Activated CD4-positive, alpha-beta T cell treated with anti-CD3 and anti-CD28 coated beads for 36 hours (primary cell): ENCODE measurements around the gene ALDH9A1. TPM values are rescaled to one million over a fixed set of nuclear protein-coding genes. Genes with fewer than 3 reads are reported as not detected.
"Not testable (repeated sequence)": the region's sequence is repeated elsewhere in the genome, so short reads cannot be mapped to it uniquely, and the experiment has no call there.

Experiments
- ATAC-seq: fragments of 200-7000 bp; cut with Tn5 transposase; one replicate; pipeline ENCODE4 v1.10.0; 2021; ENCODE audit warnings: mild to moderate bottlenecking, moderate library complexity
- CTCF ChIA-PET: fragments of 350-600 bp; sonication (Branson Sonifier 250); formaldehyde crosslinking; loops from one replicate; lab custom pipeline; 2021; ENCODE audit warnings: antibody characterized with exemption; lab: Charles Lee
- POLR2A ChIA-PET: fragments of 350-600 bp; sonication (Branson Sonifier 250); formaldehyde crosslinking; loops from one replicate; lab custom pipeline; 2021; ENCODE audit warnings: antibody characterized with exemption, inconsistent platforms; lab: Charles Lee
- DNase-seq: peaks from one replicate; pipeline ENCODE4 v3.0.0-alpha.2; 2020
- H3K27ac Mint-ChIP-seq: one replicate; pipeline ENCODE4 v1.8.0; 2021; ENCODE audit warnings: mixed read lengths
- H3K27me3 Mint-ChIP-seq: one replicate; pipeline ENCODE4 v1.8.0; 2021; ENCODE audit warnings: mixed read lengths
- H3K36me3 Mint-ChIP-seq: one replicate; pipeline ENCODE4 v1.8.0; 2021; ENCODE audit warnings: low read depth, mixed read lengths
- H3K4me1 Mint-ChIP-seq: one replicate; pipeline ENCODE4 v1.8.0; 2021; ENCODE audit warnings: mixed read lengths
- H3K4me3 Mint-ChIP-seq: one replicate; pipeline ENCODE4 v1.8.0; 2021; ENCODE audit warnings: mild to moderate bottlenecking, moderate library complexity, mixed read lengths
- H3K9me3 Mint-ChIP-seq: one replicate; pipeline ENCODE4 v1.8.0; 2021; ENCODE audit warnings: low read depth, mixed read lengths
- intact Hi-C, 2 experiments: fragments of 100-400 bp; cut with DNase I in 1 of 2; cut with micrococcal nuclease in 1 of 2; formaldehyde crosslinking; loops; one replicate each; pipeline versions ENCODE4 v1.14.2 to v1.15.1; 2022 to 2024; cut with DNase I, micrococcal nuclease
- total RNA-seq, 2 experiments: library from RNA; stranded (reverse); gene quantifications; one replicate each; pipeline ENCODE4 v1.2.3, GENCODE V29; 2021

Gene ALDH9A1
- total RNA-seq: 10 to 100 TPM; 29.0 to 37.6 TPM

DNA sequence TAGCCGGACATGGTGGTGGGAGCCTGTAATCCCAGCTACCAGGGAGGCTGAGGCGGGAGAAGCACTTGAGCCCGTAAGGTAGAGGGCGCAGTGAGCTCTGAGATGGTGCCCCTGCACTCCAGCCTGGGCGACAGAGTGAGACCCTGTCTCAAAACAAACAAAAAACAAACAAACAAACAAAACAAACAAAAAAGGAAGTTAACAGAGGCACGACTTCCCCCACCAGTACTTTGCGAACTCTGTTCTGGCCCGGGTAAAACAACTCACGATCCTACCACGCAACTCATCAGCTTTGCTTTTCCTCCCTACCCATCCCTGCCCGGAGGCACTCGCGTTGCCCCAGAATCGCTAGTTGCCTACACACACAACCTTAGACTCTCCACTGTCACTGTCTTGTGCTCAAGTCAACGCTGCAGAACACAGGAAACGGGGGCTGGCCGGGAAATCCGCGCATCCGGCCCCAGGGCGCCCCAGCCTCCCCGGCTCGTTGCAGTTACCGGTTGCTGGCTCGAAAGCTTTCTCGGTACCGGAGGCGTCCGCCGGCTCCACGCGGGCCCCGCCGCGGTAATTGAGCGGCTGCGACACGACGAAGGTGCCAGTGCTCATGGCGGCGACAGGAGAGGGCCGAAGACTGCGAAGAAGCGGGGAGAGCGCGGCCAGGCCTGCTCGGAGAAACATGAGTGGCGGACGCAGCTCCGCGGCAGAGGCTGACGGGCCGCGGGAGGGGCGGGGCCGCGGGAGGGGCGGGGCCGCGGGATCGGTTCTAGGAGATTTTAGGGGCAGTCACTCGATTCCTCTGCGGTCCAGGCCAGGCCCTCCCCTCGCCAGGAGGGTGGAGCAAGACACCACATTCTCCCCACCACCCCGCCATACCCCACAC is at the start of gene ALDH9A1:
Gene ALDH9A1 (minus strand): TSS at position 682 of the 880 bp plus-strand sequence. CDS start 4 bp downstream, at position 678.
- Mint-ChIP-seq H3K9me3 (no peaks in the 10 kb centered on the region), H3K4me1 (peaks cover 33% of the 10 kb centered on the region), H3K27ac (peak within 1 kb of the TSS; percentile 99), H3K27me3 (no peaks in the 10 kb centered on the region), H3K36me3 (peaks cover 17% of the 10 kb centered on the region), H3K4me3 (peak within 1 kb of the TSS; percentile 99)
- POLR2A ChIA-PET: interaction anchor here (1.0 to 1.9 kb wide), 3 partner anchors 12 to 100 kb away, joined by 3 to 8 read pairs (median 6); no protein-coding TSS in a partner anchor
- ATAC-seq (peak; percentile 91), DNase-seq (peak; percentile 90)
- intact Hi-C loops: loop anchor here (1.0 to 5.0 kb wide), 11 partner anchors 67 to 1139 kb away; partner anchors contain the start of genes MGST3 (in 2 of the 2), TMCO1 (in 2 of the 2), UCK2 (in 2 of the 2) and FAM78B (in 1 of the 2)
- CTCF ChIA-PET: interaction anchor here (0.6 to 2.3 kb wide), 16 partner anchors 12 to 1522 kb away, joined by 3 to 12 read pairs (median 3); no protein-coding TSS in a partner anchor

DNA sequence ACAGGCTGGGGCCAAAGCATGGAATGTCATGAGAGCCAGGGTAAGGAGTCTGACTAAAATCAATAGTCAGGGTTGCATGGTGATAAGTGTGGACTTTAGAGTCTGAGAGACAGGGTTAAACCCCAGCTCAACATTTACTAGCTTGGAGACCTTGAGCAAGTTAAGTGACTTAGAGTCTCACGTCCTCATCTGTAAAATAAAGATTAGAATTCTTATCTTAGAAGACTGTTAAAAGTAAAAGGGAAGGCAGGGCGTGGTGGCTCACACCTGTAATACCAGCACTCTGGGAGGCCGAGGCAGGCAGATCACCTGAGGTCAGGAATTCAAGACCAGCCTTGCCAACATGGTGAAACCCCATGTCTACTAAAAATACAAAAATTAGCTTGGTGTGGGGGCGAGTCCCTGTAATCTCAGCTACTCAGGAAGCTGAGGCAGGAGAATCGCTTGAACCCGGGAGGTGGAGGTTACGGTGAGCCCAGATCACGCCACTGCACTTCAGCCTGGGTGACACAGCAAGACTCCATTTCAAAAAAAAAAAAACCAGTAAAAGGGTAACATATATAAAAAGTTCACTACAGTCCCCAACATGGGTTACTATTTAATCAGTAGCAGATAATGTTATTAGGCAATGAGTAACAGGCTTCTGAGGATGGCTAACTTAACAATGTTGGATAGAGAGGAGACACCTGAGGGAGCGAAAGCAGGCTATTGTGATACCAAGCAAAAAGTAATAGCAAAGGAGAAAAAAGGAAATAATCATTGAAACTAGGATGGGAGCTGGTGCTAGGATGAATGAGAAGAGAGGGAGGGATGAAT is 49.5 kb upstream of the ALDH9A1 start:
- DNase-seq (no peak), ATAC-seq (no peak)
- intact Hi-C loops: no loop called here
- Mint-ChIP-seq H3K4me1 (no peaks in the 10 kb centered on the region), H3K27me3 (no peaks in the 10 kb centered on the region), H3K4me3 (no peak overlapping the region), H3K27ac (no peak overlapping the region), H3K9me3 (no peaks in the 10 kb centered on the region), H3K36me3 (peaks cover 19% of the 10 kb centered on the region)
- ChIA-PET CTCF (interaction anchor here (1.2 kb wide), 1 partner anchor 10 kb away, joined by 3 read pairs; no protein-coding TSS in a partner anchor), POLR2A (no interaction called here)

DNA sequence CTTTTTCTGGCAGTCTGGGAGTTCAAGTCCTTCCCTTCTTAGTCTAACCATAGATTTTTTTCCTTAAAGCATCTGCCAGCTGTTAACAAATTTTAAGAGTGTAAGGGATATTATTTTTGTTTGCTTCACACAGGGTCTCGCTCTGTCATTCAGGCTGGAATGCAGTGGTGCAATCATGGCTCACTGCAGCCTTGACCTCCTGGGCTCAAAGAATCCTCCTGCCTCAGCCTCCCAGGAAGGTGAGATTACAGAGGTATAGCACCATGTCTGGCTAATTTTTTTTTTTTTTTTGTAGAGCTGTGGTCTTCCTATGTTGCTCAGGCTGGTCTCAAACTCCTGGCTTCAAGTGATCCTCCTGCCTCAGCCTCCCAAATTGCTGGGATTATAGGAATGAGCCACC is 46.6 kb upstream of the ALDH9A1 start:
- H3K27me3 Mint-ChIP-seq, H3K4me1 Mint-ChIP-seq, intact Hi-C loops, ATAC-seq, POLR2A ChIA-PET, DNase-seq, H3K4me3 Mint-ChIP-seq, H3K9me3 Mint-ChIP-seq, H3K27ac Mint-ChIP-seq: not testable (repeated sequence)
- CTCF ChIA-PET: interaction anchor here (0.7 kb wide), 1 partner anchor 238 kb away, joined by 5 read pairs; no protein-coding TSS in a partner anchor
- peaks cover 36% of the 10 kb centered on the region for H3K36me3 Mint-ChIP-seq

DNA sequence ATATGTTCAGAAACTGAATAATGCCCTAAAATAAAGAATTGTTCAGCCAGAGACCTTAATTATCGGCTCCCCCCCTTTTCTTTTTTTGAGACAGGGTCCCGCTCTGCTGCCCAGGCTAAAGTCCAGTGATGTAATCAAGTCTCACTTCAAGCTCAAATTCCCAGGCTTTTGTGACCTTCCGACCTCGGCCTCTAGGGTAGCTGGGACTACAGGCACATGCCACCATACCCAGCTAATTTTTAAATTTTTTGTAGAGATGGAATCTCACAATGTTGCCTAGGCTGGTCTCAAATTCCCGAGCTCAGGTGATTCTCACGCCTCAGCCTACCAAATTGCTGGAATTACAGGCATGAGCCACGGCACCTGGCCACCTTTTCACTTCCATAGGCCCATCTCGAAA is 43.8 kb upstream of the ALDH9A1 start:
- no peak for DNase-seq
- H3K36me3 Mint-ChIP-seq: peaks cover 38% of the 10 kb centered on the region
- H3K27ac Mint-ChIP-seq: no peak overlapping the region
- no peaks in the 10 kb centered on the region for H3K27me3 Mint-ChIP-seq
- no peaks in the 10 kb centered on the region for H3K4me1 Mint-ChIP-seq
- H3K4me3 Mint-ChIP-seq: no peak overlapping the region
- ChIA-PET CTCF (interaction anchor here (0.6 to 1.1 kb wide), 3 partner anchors 9 to 106 kb away, joined by 3 read pairs; no protein-coding TSS in a partner anchor), POLR2A (no interaction called here)
- no peak for ATAC-seq
- intact Hi-C loops: no loop called here
- H3K9me3 Mint-ChIP-seq: no peaks in the 10 kb centered on the region

DNA sequence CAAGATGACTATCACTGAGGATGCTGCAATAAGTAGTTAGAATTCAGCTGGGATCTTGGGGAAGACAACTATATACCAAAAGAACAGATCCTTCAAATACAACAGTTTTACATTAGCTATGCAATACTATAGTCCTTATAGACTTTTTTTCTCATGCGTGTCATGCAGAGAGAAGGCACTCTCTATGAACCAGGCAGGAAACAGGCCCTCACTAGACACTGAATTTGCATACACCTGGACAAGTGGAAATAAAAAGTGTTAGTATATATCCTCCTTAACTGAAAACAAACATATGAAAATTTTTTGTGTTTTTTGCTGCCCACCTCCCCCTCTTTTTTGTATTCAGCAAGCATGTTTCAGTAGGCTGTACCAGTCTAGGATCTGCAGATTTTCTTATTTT is 40.4 kb upstream of the ALDH9A1 start:
- ChIA-PET POLR2A (interaction anchor here (0.7 kb wide), 1 partner anchor 35 kb away, joined by 3 read pairs; no protein-coding TSS in a partner anchor), CTCF (interaction anchor here (0.6 to 1.1 kb wide), 6 partner anchors 18 to 200 kb away, joined by 3 read pairs; no protein-coding TSS in a partner anchor)
- Mint-ChIP-seq H3K4me3 (no peak overlapping the region), H3K4me1 (no peaks in the 10 kb centered on the region), H3K27ac (no peak overlapping the region), H3K9me3 (no peaks in the 10 kb centered on the region), H3K36me3 (peaks cover 33% of the 10 kb centered on the region), H3K27me3 (no peaks in the 10 kb centered on the region)
- intact Hi-C loops: no loop called here
- ATAC-seq (no peak), DNase-seq (no peak)

DNA sequence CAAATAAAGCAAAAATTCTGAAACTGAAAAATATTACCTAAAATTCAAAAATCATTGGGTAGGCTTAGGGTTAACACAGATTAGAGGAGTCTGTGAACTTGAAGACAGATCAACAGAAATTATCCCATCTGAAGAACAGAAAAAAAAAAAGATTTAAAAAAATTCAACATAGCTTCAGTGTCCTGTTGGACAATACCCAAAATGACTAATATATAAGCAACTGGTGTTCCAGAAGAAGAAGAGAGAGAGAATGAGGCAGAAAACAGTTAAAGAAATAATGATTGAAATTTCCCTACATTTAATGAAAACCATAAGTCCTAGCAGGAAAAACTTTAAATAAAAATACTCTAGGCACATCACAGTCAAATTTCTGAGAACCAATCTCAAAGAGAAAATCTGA is 38.8 kb upstream of the ALDH9A1 start:
- no peaks in the 10 kb centered on the region for H3K27me3 Mint-ChIP-seq
- H3K4me1 Mint-ChIP-seq: no peaks in the 10 kb centered on the region
- ChIA-PET POLR2A (no interaction called here), CTCF (interaction anchor here (0.7 to 0.9 kb wide), 2 partner anchors 11 to 433 kb away, joined by 3 read pairs; no protein-coding TSS in a partner anchor)
- peaks cover 26% of the 10 kb centered on the region for H3K36me3 Mint-ChIP-seq
- no peak overlapping the region for H3K27ac Mint-ChIP-seq
- intact Hi-C loops: no loop called here
- DNase-seq (no peak), ATAC-seq (no peak)
- H3K4me3 Mint-ChIP-seq: no peak overlapping the region
- H3K9me3 Mint-ChIP-seq: no peaks in the 10 kb centered on the region

DNA sequence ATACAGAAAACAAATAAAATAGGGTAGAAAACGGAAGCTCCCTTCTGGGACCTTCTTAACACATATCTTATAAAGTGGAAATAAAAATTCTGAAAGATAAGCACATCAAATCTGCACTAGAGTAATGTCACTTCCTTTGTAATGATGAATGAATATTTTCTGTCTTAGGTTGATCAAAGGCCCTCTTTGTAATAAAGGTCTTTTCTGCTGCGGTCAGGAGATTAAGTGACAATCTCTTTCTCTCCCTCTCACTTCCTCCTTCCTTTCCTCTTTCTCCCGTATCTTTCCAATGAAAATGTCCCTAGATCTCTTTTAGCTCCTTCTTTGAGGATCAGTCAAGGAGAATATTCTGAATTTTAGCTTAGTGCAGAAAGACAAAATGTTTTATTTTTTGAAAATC is 36.5 kb upstream of the ALDH9A1 start:
- no peak for ATAC-seq
- peaks cover 9% of the 10 kb centered on the region for H3K36me3 Mint-ChIP-seq
- no peak for DNase-seq
- H3K4me3 Mint-ChIP-seq: no peak overlapping the region
- H3K27me3 Mint-ChIP-seq: no peaks in the 10 kb centered on the region
- ChIA-PET CTCF (interaction anchor here (0.5 to 1.3 kb wide), 7 partner anchors 10 to 177 kb away, joined by 3 to 6 read pairs (median 3); partner anchors contain the start of gene ALDH9A1), POLR2A (no interaction called here)
- no peak overlapping the region for H3K27ac Mint-ChIP-seq
- H3K4me1 Mint-ChIP-seq: no peaks in the 10 kb centered on the region
- intact Hi-C loops: no loop called here
- no peaks in the 10 kb centered on the region for H3K9me3 Mint-ChIP-seq

DNA sequence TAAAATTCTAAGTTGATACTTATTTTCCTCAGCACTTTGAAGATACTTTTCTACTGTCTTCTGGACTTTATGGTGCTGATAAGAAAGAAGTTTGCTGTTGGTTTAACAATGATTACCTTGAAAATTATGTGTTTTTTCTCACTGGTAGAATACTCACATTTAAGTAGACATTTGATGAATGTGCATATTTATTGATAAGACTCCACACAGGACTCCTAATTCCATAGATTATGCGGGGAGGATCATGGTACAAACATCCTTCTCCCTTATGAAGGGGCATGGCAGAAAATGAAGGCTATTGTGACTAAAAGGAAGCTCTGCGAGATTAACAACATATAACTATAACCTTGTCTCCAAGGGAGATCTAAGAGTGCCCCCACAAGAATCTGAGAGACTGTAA is 28.5 kb upstream of the ALDH9A1 start:
- intact Hi-C loops: loop anchor here in 1 of 2 experiments (10.0 kb wide), 1 partner anchor 358 kb away; no protein-coding TSS in a partner anchor
- H3K27me3 Mint-ChIP-seq: no peaks in the 10 kb centered on the region
- ATAC-seq (no peak), DNase-seq (no peak)
- H3K36me3 Mint-ChIP-seq: peaks cover 15% of the 10 kb centered on the region
- ChIA-PET CTCF (interaction anchor here (0.6 to 1.2 kb wide), 2 partner anchors 124 to 425 kb away, joined by 3 read pairs; no protein-coding TSS in a partner anchor), POLR2A (no interaction called here)
- no peaks in the 10 kb centered on the region for H3K4me1 Mint-ChIP-seq
- H3K4me3 Mint-ChIP-seq: no peak overlapping the region
- no peak overlapping the region for H3K27ac Mint-ChIP-seq
- H3K9me3 Mint-ChIP-seq: no peaks in the 10 kb centered on the region

DNA sequence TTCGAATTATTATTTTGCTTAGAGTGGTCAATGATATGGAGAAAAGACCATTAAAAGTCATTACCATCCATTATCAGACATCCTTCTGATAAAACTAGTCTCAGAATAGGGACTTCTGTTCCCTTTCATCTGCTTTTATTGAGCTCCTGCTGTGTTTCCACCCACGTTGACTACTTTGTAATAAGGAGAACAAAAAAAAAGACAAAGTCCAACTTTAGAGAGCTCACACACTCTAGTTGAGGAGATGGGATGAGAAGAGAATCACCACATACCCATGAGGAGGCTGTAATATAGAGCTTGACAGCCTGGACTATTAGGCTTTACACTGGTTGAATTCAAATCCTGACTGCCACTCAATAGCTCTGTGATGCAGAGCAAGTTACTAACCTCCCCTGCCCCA is 27.8 kb upstream of the ALDH9A1 start:
- Mint-ChIP-seq H3K27me3 (no peaks in the 10 kb centered on the region), H3K36me3 (peaks cover 15% of the 10 kb centered on the region), H3K4me3 (no peak overlapping the region), H3K4me1 (no peaks in the 10 kb centered on the region), H3K27ac (no peak overlapping the region), H3K9me3 (no peaks in the 10 kb centered on the region)
- ChIA-PET POLR2A (no interaction called here), CTCF (no interaction called here)
- intact Hi-C loops: loop anchor here in 1 of 2 experiments (10.0 kb wide), 1 partner anchor 359 kb away; no protein-coding TSS in a partner anchor
- ATAC-seq: no peak
- DNase-seq: no peak

DNA sequence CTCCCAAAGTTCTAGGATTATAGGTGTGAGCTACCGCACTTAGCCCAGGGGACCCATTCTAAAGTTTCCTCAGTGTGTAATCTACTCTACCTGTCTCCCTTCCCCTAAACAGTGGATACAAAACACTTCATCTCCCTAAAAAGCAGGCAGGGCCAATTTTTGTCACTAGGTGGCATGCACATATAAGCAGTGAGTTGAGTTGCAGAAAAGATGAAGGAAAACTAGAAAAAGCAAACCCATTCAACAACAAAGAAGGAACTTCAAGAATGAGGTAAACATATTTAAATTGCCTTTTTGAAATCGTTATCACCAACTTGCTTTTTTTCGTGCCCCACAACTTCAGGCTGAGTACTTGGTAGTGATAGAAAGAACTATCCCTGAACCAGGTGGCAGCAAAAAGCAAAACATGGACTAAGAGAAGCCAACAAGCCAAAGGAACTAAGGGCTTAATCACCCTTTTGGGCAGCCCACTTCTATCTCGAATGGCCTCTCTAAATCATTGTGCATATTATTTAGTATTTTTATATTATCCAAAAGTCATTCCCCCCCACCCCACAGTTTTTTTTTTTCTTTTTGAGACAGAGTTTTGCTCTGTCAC is 19.7 kb upstream of the ALDH9A1 start:
- Mint-ChIP-seq H3K4me1 (no peaks in the 10 kb centered on the region), H3K4me3 (no peak overlapping the region), H3K27ac (no peak overlapping the region), H3K27me3 (peaks cover 3% of the 10 kb centered on the region), H3K36me3 (no peaks in the 10 kb centered on the region), H3K9me3 (no peaks in the 10 kb centered on the region)
- ATAC-seq: no peak
- ChIA-PET POLR2A (no interaction called here), CTCF (interaction anchor here (0.5 to 1.0 kb wide), 3 partner anchors 154 to 197 kb away, joined by 3 read pairs; no protein-coding TSS in a partner anchor)
- DNase-seq: peak; percentile 55
- intact Hi-C loops: loop anchor here (1.0 to 5.0 kb wide), 2 partner anchors 196 to 759 kb away; no protein-coding TSS in a partner anchor
